IMR-90 (cell line): ENCODE measurements around the gene TPP2. TPM values are rescaled to one million over a fixed set of nuclear protein-coding genes. Genes with fewer than 3 reads are reported as not detected.
A peak's percentile ranks its signal among the peaks of the same experiment; 100 is the strongest.

ENCODE experiments used
- ATAC-seq: fragments of 200-7000 bp; cut with Tn5 transposase; 2 replicates; pipeline ENCODE4 v1.9.1; 2020; ENCODE audit warnings: low read depth, mild to moderate bottlenecking, moderate library complexity
- BruUV-seq: library from RNA; stranded (reverse); fragments of 400-500 nt; replicated peaks from 2 replicates; lab custom pipeline; 2021; lab: Mats Ljungman, UMichigan
- CTCF ChIA-PET: fragments of 300-600 bp; formaldehyde crosslinking; extraction: SDS; loops from one replicate; lab custom pipeline; 2021; ENCODE audit warnings: antibody characterized with exemption; lab: Yijun Ruan, JAX
- POLR2A ChIA-PET: fragments of 300-600 bp; sonication (Branson Sonifier 250); formaldehyde crosslinking; loops from one replicate; lab custom pipeline; 2022; ENCODE audit warnings: antibody characterized with exemption; ENCODE audit not compliant: unreplicated experiment; lab: Charles Lee
- DNase-seq: peaks from one replicate; pipeline ENCODE4 v3.0.0; 2013
- H2AFZ ChIP-seq: replicated peaks from 2 replicates; pipeline ENCODE3; 2013; ENCODE audit warnings: low read length, mild to moderate bottlenecking; ENCODE audit not compliant: poor library complexity
- H2AK5ac ChIP-seq: 2 replicates; pipeline ENCODE4 v1.6.1; 2013; ENCODE audit warnings: low read depth, low read length, inconsistent platforms
- H2AK9ac ChIP-seq: replicated peaks from 2 replicates; pipeline ENCODE3; 2013; ENCODE audit warnings: mild to moderate bottlenecking, low read depth, low read length, moderate library complexity; ENCODE audit not compliant: poor library complexity
- H2BK120ac ChIP-seq: 2 replicates; pipeline ENCODE4 v1.6.1; 2013; ENCODE audit warnings: low read depth, low read length, inconsistent platforms
- H2BK15ac ChIP-seq: 3 replicates; pipeline ENCODE4 v1.6.1; 2013; ENCODE audit warnings: low read depth, low read length, inconsistent platforms
- H2BK20ac ChIP-seq: 2 replicates; pipeline ENCODE4 v1.6.1; 2013; ENCODE audit warnings: low read depth, mild to moderate bottlenecking, inconsistent platforms, low read length, moderate library complexity
- H2BK5ac ChIP-seq: 2 replicates; pipeline ENCODE4 v1.6.1; 2013; ENCODE audit warnings: mild to moderate bottlenecking, low read depth, low read length, inconsistent platforms; ENCODE audit not compliant: poor library complexity, severe bottlenecking
- H3K14ac ChIP-seq: replicated peaks from 2 replicates; pipeline ENCODE4 v1.6.1; 2013; ENCODE audit warnings: low read depth, low read length, inconsistent platforms
- H3K18ac ChIP-seq: 2 replicates; pipeline ENCODE4 v1.6.1; 2013; ENCODE audit warnings: low read depth, low read length, control low read depth
- H3K23ac ChIP-seq: 2 replicates; pipeline ENCODE4 v1.6.1; 2013; ENCODE audit warnings: low read depth, low read length, inconsistent platforms
- H3K27ac ChIP-seq: 2 replicates; pipeline ENCODE4 v1.5.1; 2013; ENCODE audit warnings: mild to moderate bottlenecking, control low read depth, low read length; ENCODE audit not compliant: insufficient read depth
- H3K27me3 ChIP-seq: 2 replicates; pipeline ENCODE4 v1.6.1; 2013; ENCODE audit warnings: low read length; ENCODE audit not compliant: control insufficient read depth, insufficient read depth
- H3K36me3 ChIP-seq: 2 replicates; pipeline ENCODE4 v1.6.1; 2013; ENCODE audit warnings: low read length, mixed read lengths; ENCODE audit not compliant: control insufficient read depth, insufficient read depth
- H3K4ac ChIP-seq: 2 replicates; pipeline ENCODE4 v1.6.1; 2013; ENCODE audit warnings: low read depth, low read length, inconsistent platforms
- H3K4me1 ChIP-seq: 2 replicates; pipeline ENCODE4 v1.6.1; 2013; ENCODE audit warnings: low read length, mixed read lengths; ENCODE audit not compliant: control insufficient read depth, insufficient read depth
- H3K4me2 ChIP-seq: 2 replicates; pipeline ENCODE4 v1.6.1; 2013; ENCODE audit warnings: low read depth, mild to moderate bottlenecking, control low read depth, low read length, moderate library complexity
- H3K4me3 ChIP-seq: 2 replicates; pipeline ENCODE4 v1.5.1; 2013; ENCODE audit warnings: low read depth, mild to moderate bottlenecking, control low read depth, low read length, moderate library complexity; ENCODE audit not compliant: insufficient read depth
- H3K56ac ChIP-seq: 2 replicates; pipeline ENCODE4 v1.6.1; 2013; ENCODE audit warnings: low read length, inconsistent platforms; ENCODE audit not compliant: insufficient read depth; ENCODE audit errors: extremely low read depth
- H3K79me1 ChIP-seq, 2 experiments: 2 replicates each; pipeline ENCODE4 v1.6.1; 2013; ENCODE audit warnings: low read length in 2 of 2, inconsistent platforms in 1 of 2, low read depth in 1 of 2
- H3K9ac ChIP-seq: 2 replicates; pipeline ENCODE4 v1.6.1; 2013; ENCODE audit warnings: low read depth, low read length, control low read depth
- H3K9me1 ChIP-seq: 2 replicates; pipeline ENCODE4 v1.6.1; 2013; ENCODE audit warnings: low read length, inconsistent platforms; ENCODE audit not compliant: insufficient read depth
- H3K9me3 ChIP-seq: 2 replicates; pipeline ENCODE4 v1.6.1; 2013; ENCODE audit warnings: low read length; ENCODE audit not compliant: control insufficient read depth, insufficient read depth
- H4K20me1 ChIP-seq: 2 replicates; pipeline ENCODE4 v1.6.1; 2013; ENCODE audit warnings: low read length, inconsistent platforms; ENCODE audit not compliant: insufficient read depth
- H4K5ac ChIP-seq: 2 replicates; pipeline ENCODE4 v1.6.1; 2013; ENCODE audit warnings: mild to moderate bottlenecking, low read depth, low read length, control low read depth
- H4K8ac ChIP-seq, 2 experiments: 2 replicates each; pipeline ENCODE4 v1.6.1; 2013; ENCODE audit warnings: low read depth in 2 of 2, low read length in 2 of 2, control low read depth in 1 of 2, inconsistent platforms in 1 of 2
- H4K91ac ChIP-seq: 2 replicates; pipeline ENCODE4 v1.6.1; 2013; ENCODE audit warnings: low read depth, low read length, inconsistent platforms; ENCODE audit not compliant: insufficient read depth
- CEBPB ChIP-seq: IDR thresholded peaks from 2 replicates; pipeline ENCODE4 v1.6.1; 2012; ENCODE audit warnings: low read depth, low read length, improper control_type of control experiment
- RCOR1 ChIP-seq: IDR thresholded peaks from 2 replicates; pipeline ENCODE4 v1.6.1; 2012; ENCODE audit warnings: mild to moderate bottlenecking, low read length, improper control_type of control experiment; ENCODE audit not compliant: insufficient replicate concordance
- WGBS, 2 experiments: methylation state at CpG; one replicate each; pipeline versions ENCODE4 v1.1.5 to v1.1.7; 2013; ENCODE audit warnings: missing lambda C conversion rate in 2 of 2; ENCODE audit not compliant: insufficient read length in 1 of 2; ENCODE audit errors: extremely low coverage in 2 of 2; 5-methylcytosine and 5-hydroxymethylcytosine counted together
- dilution Hi-C: fragments of 300-500 bp; cut with HindIII; formaldehyde crosslinking; loops from one replicate; pipeline ENCODE4 v1.14.3; 2018; ENCODE audit warnings: low sequenced_read_pairs; ENCODE audit not compliant: unreplicated experiment
- in situ Hi-C: fragments of 300-500 bp; cut with MboI; formaldehyde crosslinking; loops from 3 replicates; pipeline ENCODE4 v1.14.3; 2019; ENCODE audit warnings: low sequenced_read_pairs, inconsistent platforms, mixed read lengths
- intact Hi-C: fragments of 100-400 bp; cut with micrococcal nuclease; formaldehyde crosslinking; loops from 2 replicates; pipeline ENCODE4 v1.10.0; 2022
- polyA plus RNA-seq, 3 experiments: library from polyadenylated mRNA; depleted of rRNA; stranded (reverse); fragments of >200 nt; gene quantifications; 2 replicates each; pipeline ENCODE4 v1.2.3, GENCODE V29; 2012; ENCODE audit warnings: low replicate concordance in 1 of 3
- total RNA-seq: library from RNA; depleted of rRNA; stranded (reverse); fragments of >200 nt; gene quantifications from 2 replicates; pipeline ENCODE4 v1.2.3, GENCODE V29; 2012

The TPP2 gene
- total and polyA plus RNA-seq, 2 of the 4 experiments (the other 2 are of a cell fraction): 27.6 to 52.9 TPM

DNA sequence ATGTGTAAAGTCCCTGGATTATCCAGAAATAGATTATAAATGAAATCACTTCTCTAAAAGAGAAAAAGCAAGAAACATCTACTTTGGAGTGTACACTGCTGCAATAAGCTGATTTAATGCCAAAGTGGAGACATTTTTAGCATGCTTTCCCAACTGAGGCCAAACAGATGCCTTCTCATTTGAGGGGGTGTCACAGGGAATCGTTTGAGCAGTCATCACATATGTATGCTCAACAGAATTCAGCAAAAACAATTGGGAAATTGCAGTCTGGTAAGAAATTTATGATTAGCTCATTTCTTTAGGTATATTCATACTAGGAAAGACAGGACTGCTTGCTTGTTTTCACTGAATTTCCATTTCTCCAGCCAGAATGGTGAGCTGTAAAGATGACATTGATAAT lies 27.3 kb upstream of the TPP2 start:
- dilution Hi-C loops (no loop called here), in situ Hi-C loops (loop anchor here (25.0 kb wide), 1 partner anchor 1432 kb away; no protein-coding TSS in a partner anchor), intact Hi-C loops (no loop called here)
- no peak overlapping the region for H3K23ac ChIP-seq
- no peaks in the 10 kb centered on the region for H3K79me1 ChIP-seq
- TF ChIP-seq CEBPB: peak; percentile 34; the same call in 1 of the 2 replicates
- no peak for TF ChIP-seq RCOR1
- no peak overlapping the region for H2BK5ac ChIP-seq
- H2BK20ac ChIP-seq: no peak overlapping the region
- H3K9ac ChIP-seq: no peak overlapping the region
- H3K36me3 ChIP-seq: no peaks in the 10 kb centered on the region
- H2AK9ac ChIP-seq: no peak overlapping the region
- no peak overlapping the region for H3K56ac ChIP-seq
- peaks cover 3% of the 10 kb centered on the region; the same call in 1 of the 2 replicates for H3K4me1 ChIP-seq
- ChIA-PET CTCF (no interaction called here), POLR2A (no interaction called here)
- no peak overlapping the region for H3K14ac ChIP-seq
- H2BK120ac ChIP-seq: no peak overlapping the region
- peak overlapping the region; percentile 34; the same call in 1 of the 2 replicates for H3K4me2 ChIP-seq
- no peak overlapping the region for H4K91ac ChIP-seq
- no peaks in the 10 kb centered on the region for H3K9me1 ChIP-seq
- BruUV-seq: no TSS peak
- H4K8ac ChIP-seq: no peak overlapping the region
- no peak overlapping the region for H3K18ac ChIP-seq
- peaks cover 15% of the 10 kb centered on the region for H3K27me3 ChIP-seq
- H3K4me3 ChIP-seq: no peak overlapping the region
- ATAC-seq: peak; percentile 79
- no peak overlapping the region for H2AFZ ChIP-seq
- no peak overlapping the region for H3K4ac ChIP-seq
- WGBS, 2 experiments: no CpG with 5 or more reads among the region's 1 CpG
- H2AK5ac ChIP-seq: no peak overlapping the region
- no peak overlapping the region for H2BK15ac ChIP-seq
- DNase-seq: peak; percentile 69
- H3K9me3 ChIP-seq: no peaks in the 10 kb centered on the region
- no peaks in the 10 kb centered on the region for H4K20me1 ChIP-seq
- H4K5ac ChIP-seq: no peak overlapping the region
- no peak overlapping the region for H3K27ac ChIP-seq
